GM19239 (cell line): ENCODE data around the gene WASF3.
A peak's percentile ranks its signal among the peaks of the same experiment; 100 is the strongest.
"Not testable (repeated sequence)": the region's sequence is repeated elsewhere in the genome, so short reads cannot be mapped to it uniquely, and the experiment has no call there.

Source experiments
- DNase-seq: peaks from one replicate; pipeline ENCODE4 v3.0.0; 2011; ENCODE audit warnings: low spot score; ENCODE audit not compliant: insufficient read length
- FAIRE-seq: peaks from 2 replicates; lab custom pipeline; 2011; peaks lifted over from hg19 to GRCh38; lab: Jason Lieb, UNC

WASF3 gene

GRCh38 chr13:26706381-26706780 lies 148.9 kb downstream of the WASF3 start:
- no peak for DNase-seq
- FAIRE-seq: no peak

GRCh38 chr13:26707122-26708006 lies 149.9 kb downstream of the WASF3 start:
- DNase-seq (no peak), FAIRE-seq (no peak)

- FAIRE-seq: no peak
Measured at GRCh38 chr13:26708007-26708297, 150.5 kb downstream of the WASF3 start.

GRCh38 chr13:26709461-26709860 lies 152.0 kb downstream of the WASF3 start:
- no peak for DNase-seq
- no peak for FAIRE-seq

More at GRCh38 chr13:26708007-26708297, 150.5 kb downstream of the WASF3 start:
- DNase-seq: no peak

GRCh38 chr13:26710166-26710565 lies 152.7 kb downstream of the WASF3 start:
- DNase-seq (no peak), FAIRE-seq (no peak)

GRCh38 chr13:26711211-26711610 lies 153.7 kb downstream of the WASF3 start:
- FAIRE-seq (no peak), DNase-seq (no peak)

GRCh38 chr13:26713341-26713740 lies 155.9 kb downstream of the WASF3 start:
- DNase-seq: no peak
- FAIRE-seq: no peak

GRCh38 chr13:26716984-26717383 lies 159.5 kb downstream of the WASF3 start:
- no peak for DNase-seq
- FAIRE-seq: no peak

GRCh38 chr13:26718146-26718545 lies 160.7 kb downstream of the WASF3 start:
- FAIRE-seq: no peak
- no peak for DNase-seq

GRCh38 chr13:26718872-26719271 lies 161.4 kb downstream of the WASF3 start:
- no peak for FAIRE-seq
- DNase-seq: no peak

- DNase-seq (no peak), FAIRE-seq (no peak)
Measured at GRCh38 chr13:26719356-26719945, 162.0 kb downstream of the WASF3 start.

- DNase-seq: peak; percentile 27
- FAIRE-seq: no peak
Measured at GRCh38 chr13:26721251-26722121, 164.0 kb downstream of the WASF3 start.

GRCh38 chr13:26722321-26722720 lies 164.8 kb downstream of the WASF3 start:
- FAIRE-seq (no peak), DNase-seq (no peak)

GRCh38 chr13:26723620-26724019 lies 166.1 kb downstream of the WASF3 start:
- not testable (repeated sequence) for FAIRE-seq, DNase-seq

GRCh38 chr13:26726684-26727083 lies 169.2 kb downstream of the WASF3 start:
- FAIRE-seq (no peak), DNase-seq (no peak)

GRCh38 chr13:26727122-26727521 lies 169.6 kb downstream of the WASF3 start:
- FAIRE-seq: no peak
- no peak for DNase-seq

- no peak for FAIRE-seq
Measured at GRCh38 chr13:26727633-26728032, 170.2 kb downstream of the WASF3 start.

GRCh38 chr13:26735677-26736076 lies 178.2 kb downstream of the WASF3 start:
- FAIRE-seq: no peak
- DNase-seq: no peak

More at GRCh38 chr13:26727633-26728032, 170.2 kb downstream of the WASF3 start:
- no peak for DNase-seq
